Tibial nerve (tissue), 4 donors: ENCODE measurements around the gene METTL16. TPM values are rescaled to one million over a fixed set of nuclear protein-coding genes. Genes with fewer than 3 reads are reported as not detected.

ENCODE experiments used
- DNase-seq, 2 donors: peaks; one replicate each; pipeline ENCODE4 v3.0.0-alpha.2; 2019; ENCODE audit warnings: low spot score in 2 of 2
- H3K27ac ChIP-seq, 4 donors: fragments of 200-600 bp; sonication (generic) in 3 of 4; one replicate each; pipeline ENCODE4 v1.5.1; 2017 to 2019; ENCODE audit warnings: mild to moderate bottlenecking in 1 of 4
- H3K27me3 ChIP-seq, 2 donors: fragments of 200-600 bp; sonication (generic) in 1 of 2; one replicate each; pipeline versions ENCODE4 v1.5.1 to v1.6.0; 2017 to 2019
- H3K36me3 ChIP-seq, 3 donors: fragments of 200-600 bp; sonication (generic); one replicate each; pipeline ENCODE4 v1.5.1; 2018 to 2019
- H3K4me1 ChIP-seq, 4 donors: fragments of 200-600 bp; sonication (generic) in 3 of 4; one replicate each; pipeline ENCODE4 v1.5.1; 2017 to 2019
- H3K4me3 ChIP-seq, 4 donors: fragments of 200-600 bp; sonication (generic) in 3 of 4; one replicate each; pipeline ENCODE4 v1.5.1; 2017 to 2019; ENCODE audit warnings: mild to moderate bottlenecking in 1 of 4, moderate library complexity in 1 of 4
- H3K9me3 ChIP-seq, 4 donors: fragments of 200-600 bp; sonication (generic) in 3 of 4; one replicate each; pipeline ENCODE4 v1.5.1; 2017 to 2019
- CTCF ChIP-seq, 5 experiments: fragments of 200-600 bp in 3 of 5; fragments of 450-650 bp in 2 of 5; sonication (generic) in 3 of 5; IDR thresholded peaks; one replicate each; pipeline ENCODE4 v1.5.1; 2016 to 2019; ENCODE audit warnings: antibody characterized with exemption in 5 of 5, mild to moderate bottlenecking in 3 of 5, moderate library complexity in 2 of 5
- EP300 ChIP-seq, 2 donors: sonication (generic); formaldehyde crosslinking; IDR thresholded peaks; one replicate each; pipeline ENCODE4 v1.6.1; 2017; ENCODE audit warnings: antibody characterized with exemption in 2 of 2, mild to moderate bottlenecking in 1 of 2
- POLR2A ChIP-seq, 2 donors: fragments of 450-650 bp; IDR thresholded peaks; one replicate each; pipeline ENCODE4 v1.6.1; 2017; ENCODE audit warnings: antibody characterized with exemption in 2 of 2, mild to moderate bottlenecking in 2 of 2, moderate library complexity in 2 of 2
- whole genome bisulfite sequencing, 2 donors: methylation state at CpG; one replicate each; pipeline ENCODE4 v1.1.5; 2018; 5-methylcytosine and 5-hydroxymethylcytosine counted together
- total RNA-seq, 4 donors: library from RNA; depleted of rRNA; stranded (reverse); fragments of >200 nt; gene quantifications; one replicate each; pipeline ENCODE4 v1.1.0, GENCODE V29; 2016

METTL16 gene
- total RNA-seq, 4 donors from 2014 or later: 26.5 to 38.1 (median 33.9) TPM

GRCh38 chr17:2396568-2397246 is 115.0 kb downstream of the METTL16 start:
- H3K9me3 ChIP-seq: no peaks in the 10 kb centered on the region
- 1 to 4% methylated on average over 16 to 21 of the region's 34 CpGs for WGBS, 2 donors
- no peaks in the 10 kb centered on the region for H3K27me3 ChIP-seq
- H3K4me3 ChIP-seq: peak overlapping the region; percentile 11 to 46 (median 34)
- TF ChIP-seq CTCF (IDR thresholded peaks at IDR 0.05): peak in 1 of 5 experiments; percentile 17
- peak; percentile 37 to 82 for TF ChIP-seq POLR2A (IDR thresholded peaks at IDR 0.05)
- TF ChIP-seq EP300 (IDR thresholded peaks at IDR 0.05): peak; percentile 92 to 94
- H3K27ac ChIP-seq: peak overlapping the region; percentile 96 to 99 (median 99)
- H3K36me3 ChIP-seq: no peaks in the 10 kb centered on the region
- H3K4me1 ChIP-seq: peaks cover 5 to 62% (median 56%) of the 10 kb centered on the region in 4 donors
- DNase-seq: peak; percentile 82 to 91

GRCh38 chr17:2396192-2396567 is 115.5 kb downstream of the METTL16 start:
- DNase-seq: no peak
- H3K4me1 ChIP-seq: peaks cover 5 to 67% (median 61%) of the 10 kb centered on the region in 4 donors
- no peaks in the 10 kb centered on the region for H3K9me3 ChIP-seq
- H3K27ac ChIP-seq: peak overlapping the region; percentile 96 to 99 (median 99)
- TF ChIP-seq EP300 (IDR thresholded peaks at IDR 0.05): no peak
- no peak for TF ChIP-seq POLR2A (IDR thresholded peaks at IDR 0.05)
- no peak for TF ChIP-seq CTCF (IDR thresholded peaks at IDR 0.05)
- no peaks in the 10 kb centered on the region for H3K36me3 ChIP-seq
- 31 to 36% methylated on average over 6 to 7 of the region's 7 CpGs for WGBS, 2 donors
- H3K4me3 ChIP-seq: peak overlapping the region; percentile 11 to 46 (median 34)
- H3K27me3 ChIP-seq: no peaks in the 10 kb centered on the region

GRCh38 chr17:2395258-2396181 is 116.2 kb downstream of the METTL16 start:
- no peaks in the 10 kb centered on the region for H3K36me3 ChIP-seq
- peak overlapping the region; percentile 96 to 99 (median 99) for H3K27ac ChIP-seq
- peaks cover 5 to 73% (median 67%) of the 10 kb centered on the region in 4 donors for H3K4me1 ChIP-seq
- no peak overlapping the region for H3K4me3 ChIP-seq
- no peaks in the 10 kb centered on the region for H3K9me3 ChIP-seq
- H3K27me3 ChIP-seq: no peaks in the 10 kb centered on the region
- no peak for TF ChIP-seq POLR2A (IDR thresholded peaks at IDR 0.05)
- TF ChIP-seq EP300 (IDR thresholded peaks at IDR 0.05): no peak
- no peak for TF ChIP-seq CTCF (IDR thresholded peaks at IDR 0.05)
- DNase-seq: no peak
- 62 to 64% methylated on average over 24 to 28 of the region's 28 CpGs for WGBS, 2 donors

GRCh38 chr17:2394775-2395201 is 116.9 kb downstream of the METTL16 start:
- no peaks in the 10 kb centered on the region for H3K36me3 ChIP-seq
- WGBS, 2 donors: 63 to 69% methylated on average over 8 to 16 of the region's 16 CpGs
- peak overlapping the region; percentile 96 to 99 (median 99) for H3K27ac ChIP-seq
- H3K9me3 ChIP-seq: no peaks in the 10 kb centered on the region
- DNase-seq: no peak
- no peaks in the 10 kb centered on the region for H3K27me3 ChIP-seq
- H3K4me1 ChIP-seq: peaks cover 5 to 81% (median 73%) of the 10 kb centered on the region in 4 donors
- H3K4me3 ChIP-seq: no peak overlapping the region
- TF ChIP-seq POLR2A (IDR thresholded peaks at IDR 0.05) (no peak), EP300 (IDR thresholded peaks at IDR 0.05) (no peak), CTCF (IDR thresholded peaks at IDR 0.05) (no peak)
